ENCODE measurements around the gene MLLT10.
"Not testable (repeated sequence)": the region's sequence is repeated elsewhere in the genome, so short reads cannot be mapped to it uniquely, and the experiment has no call there.

The MLLT10 gene

GRCh38 chr10:21584834-21585530 lies 51.0 kb downstream of the MLLT10 start:
- no peak for DNase-seq (ENCODE audit: low read depth)

GRCh38 chr10:21587391-21587790 lies 53.4 kb downstream of the MLLT10 start:
- DNase-seq (ENCODE audit: low read depth) = no peak

- DNase-seq (ENCODE audit: low read depth) = not testable (repeated sequence)
Measured at GRCh38 chr10:21588159-21588558, 54.1 kb downstream of the MLLT10 start.

DNA sequence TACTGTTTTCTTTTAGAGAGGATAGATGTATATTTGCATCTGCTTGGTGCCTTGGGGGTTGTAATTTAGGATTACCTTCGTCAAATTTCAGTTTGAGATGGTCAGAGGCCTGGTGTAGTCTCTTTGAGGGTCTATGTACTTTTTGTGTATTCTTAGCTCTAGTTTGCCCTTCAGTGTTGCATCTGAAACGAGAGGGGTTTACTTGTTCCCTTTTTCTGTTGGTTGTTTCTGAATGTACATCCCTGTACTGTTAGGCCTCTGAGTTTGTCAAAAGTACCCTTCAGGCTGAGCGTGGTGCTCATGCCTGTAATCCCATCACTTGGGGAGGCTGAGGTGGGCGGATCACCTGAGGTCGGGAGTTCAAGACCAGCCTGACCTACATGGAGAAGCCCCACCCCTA lies 60.0 kb downstream of the MLLT10 start:
- DNase-seq (ENCODE audit: low read depth) = no peak

GRCh38 chr10:21599582-21599981 lies 65.5 kb downstream of the MLLT10 start:
- DNase-seq (ENCODE audit: low read depth) = no peak

- DNase-seq (ENCODE audit: low read depth) = no peak
Measured at GRCh38 chr10:21600804-21601433, 66.9 kb downstream of the MLLT10 start.

DNA sequence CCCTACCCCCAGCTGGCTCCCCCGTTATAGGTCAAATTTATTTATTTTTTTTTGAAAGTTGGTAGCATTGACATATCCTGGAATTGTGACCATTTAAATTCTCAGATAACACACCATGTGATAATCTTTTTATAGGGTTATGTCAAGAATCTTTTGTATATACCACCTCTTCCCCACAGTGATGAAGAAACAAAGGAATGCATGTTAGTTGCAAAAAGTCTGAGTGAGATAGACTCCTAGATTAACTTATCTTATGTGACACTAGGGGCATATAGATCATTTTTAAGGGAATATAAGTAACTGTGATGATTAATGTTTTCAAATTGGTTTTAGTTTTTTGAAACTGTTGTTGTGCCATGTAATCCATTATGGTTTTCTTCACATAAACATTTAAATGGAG lies 68.3 kb downstream of the MLLT10 start:
- DNase-seq (ENCODE audit: low read depth) = no peak

GRCh38 chr10:21603721-21604120 lies 69.7 kb downstream of the MLLT10 start:
- no peak for DNase-seq (ENCODE audit: low read depth)

- DNase-seq (ENCODE audit: low read depth) = no peak
Measured at GRCh38 chr10:21604651-21605050, 70.6 kb downstream of the MLLT10 start.

- DNase-seq (ENCODE audit: low read depth) = no peak
Measured at GRCh38 chr10:21607907-21608306, 73.9 kb downstream of the MLLT10 start.

DNA sequence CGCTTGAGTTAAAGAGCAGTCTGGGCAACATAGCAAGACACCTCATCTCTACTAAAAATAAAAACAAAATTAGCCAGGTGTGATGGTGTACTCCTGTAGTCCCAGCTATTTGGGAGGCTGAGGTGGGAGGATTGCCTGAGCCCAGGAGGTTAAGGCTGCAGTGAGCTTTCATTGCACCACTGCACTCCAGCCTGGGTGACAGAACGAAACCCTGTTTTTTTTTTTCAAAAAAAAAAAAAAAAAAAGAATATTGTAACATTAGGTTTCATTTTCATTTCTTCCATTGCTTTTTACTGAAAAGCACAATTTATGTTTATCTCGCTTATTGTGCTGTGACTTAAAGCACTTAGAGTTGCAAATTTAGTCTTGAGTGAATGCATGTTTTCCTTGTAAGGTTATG lies 80.0 kb downstream of the MLLT10 start:
- DNase-seq (ENCODE audit: low read depth) = no peak

DNA sequence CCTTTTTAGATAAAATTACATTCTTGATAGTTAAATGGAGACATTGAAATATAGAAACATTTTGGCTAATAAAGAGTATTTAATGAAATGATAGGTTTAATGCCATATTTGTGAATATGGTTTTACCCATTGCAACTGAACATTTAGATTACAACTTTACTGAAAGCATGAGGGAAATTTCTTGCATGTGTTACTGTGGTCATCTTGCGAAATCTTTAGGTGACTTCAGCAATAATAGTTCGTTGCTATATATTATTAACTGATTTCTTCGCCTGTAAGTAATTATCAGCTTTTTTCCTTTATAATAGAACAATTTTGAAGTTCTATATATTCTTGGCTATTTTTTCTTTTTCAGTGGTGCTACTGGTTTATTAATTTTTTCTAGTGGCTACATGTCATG lies 83.2 kb downstream of the MLLT10 start:
- DNase-seq (ENCODE audit: low read depth) = no peak

GRCh38 chr10:21623291-21623690 lies 89.3 kb downstream of the MLLT10 start:
- no peak for DNase-seq (ENCODE audit: low read depth)

GRCh38 chr10:21624421-21624820 lies 90.4 kb downstream of the MLLT10 start:
- DNase-seq (ENCODE audit: low read depth) = not testable (repeated sequence)

- no peak for DNase-seq (ENCODE audit: low read depth)
Measured at GRCh38 chr10:21624951-21625350, 90.9 kb downstream of the MLLT10 start.

GRCh38 chr10:21625623-21626229 lies 91.7 kb downstream of the MLLT10 start:
- DNase-seq (ENCODE audit: low read depth) = no peak

DNA sequence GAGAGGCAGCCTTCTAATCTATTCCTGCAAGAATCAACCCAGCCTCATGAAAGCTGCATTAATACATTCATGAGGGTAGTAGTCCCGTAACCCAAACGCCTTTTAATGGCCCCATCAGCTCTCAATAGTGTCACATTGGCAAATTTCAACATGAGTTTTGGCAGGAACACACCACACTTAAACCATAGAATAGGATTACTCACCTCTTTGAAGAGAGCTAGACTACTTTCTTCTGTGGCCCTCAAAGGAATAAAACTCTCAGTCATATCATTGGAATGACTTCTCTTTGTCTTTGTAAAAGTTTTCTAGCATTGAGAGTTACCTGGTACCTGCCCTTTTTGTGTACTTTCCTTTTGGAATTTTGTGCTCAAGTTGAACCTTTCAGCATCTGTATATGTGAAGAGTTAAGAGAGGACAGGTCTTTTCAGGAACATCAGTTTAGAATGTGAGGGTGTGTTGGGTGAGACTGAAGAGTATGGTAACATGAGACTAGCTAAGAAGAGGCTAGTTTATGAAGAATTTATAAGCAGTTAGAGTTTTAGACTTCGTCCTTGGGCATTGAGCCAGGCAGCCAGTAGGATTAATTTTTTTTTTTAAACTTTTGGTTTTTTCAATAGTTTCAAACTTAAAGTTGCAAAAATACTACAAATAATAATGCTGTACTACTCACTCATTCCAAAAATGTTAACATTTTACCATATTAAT lies 92.6 kb downstream of the MLLT10 start:
- no peak for DNase-seq (ENCODE audit: low read depth)

GRCh38 chr10:21627331-21627730 lies 93.3 kb downstream of the MLLT10 start:
- DNase-seq (ENCODE audit: low read depth) = no peak

DNA sequence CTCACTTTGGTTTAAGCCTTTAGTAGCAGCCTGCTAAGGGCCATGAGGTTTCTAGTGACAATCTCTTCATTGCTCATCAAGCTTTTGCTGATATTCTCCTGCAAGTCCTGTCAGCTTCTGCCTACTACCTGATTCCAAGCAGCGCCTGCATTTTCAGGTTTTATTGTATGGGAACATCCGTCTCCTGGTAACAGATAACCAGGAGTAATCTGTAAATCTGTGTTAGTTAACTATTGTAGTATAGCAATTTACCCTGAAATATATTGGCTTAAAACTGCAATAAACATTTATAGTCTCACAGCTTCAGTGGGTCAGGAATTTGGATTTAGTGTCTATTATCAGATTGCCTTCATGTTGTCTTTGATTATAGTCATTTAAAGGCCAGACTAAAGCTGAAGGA lies 94.0 kb downstream of the MLLT10 start:
- no peak for DNase-seq (ENCODE audit: low read depth)

- not testable (repeated sequence) for DNase-seq (ENCODE audit: low read depth)
Measured at GRCh38 chr10:21628645-21629044, 94.6 kb downstream of the MLLT10 start.

DNA sequence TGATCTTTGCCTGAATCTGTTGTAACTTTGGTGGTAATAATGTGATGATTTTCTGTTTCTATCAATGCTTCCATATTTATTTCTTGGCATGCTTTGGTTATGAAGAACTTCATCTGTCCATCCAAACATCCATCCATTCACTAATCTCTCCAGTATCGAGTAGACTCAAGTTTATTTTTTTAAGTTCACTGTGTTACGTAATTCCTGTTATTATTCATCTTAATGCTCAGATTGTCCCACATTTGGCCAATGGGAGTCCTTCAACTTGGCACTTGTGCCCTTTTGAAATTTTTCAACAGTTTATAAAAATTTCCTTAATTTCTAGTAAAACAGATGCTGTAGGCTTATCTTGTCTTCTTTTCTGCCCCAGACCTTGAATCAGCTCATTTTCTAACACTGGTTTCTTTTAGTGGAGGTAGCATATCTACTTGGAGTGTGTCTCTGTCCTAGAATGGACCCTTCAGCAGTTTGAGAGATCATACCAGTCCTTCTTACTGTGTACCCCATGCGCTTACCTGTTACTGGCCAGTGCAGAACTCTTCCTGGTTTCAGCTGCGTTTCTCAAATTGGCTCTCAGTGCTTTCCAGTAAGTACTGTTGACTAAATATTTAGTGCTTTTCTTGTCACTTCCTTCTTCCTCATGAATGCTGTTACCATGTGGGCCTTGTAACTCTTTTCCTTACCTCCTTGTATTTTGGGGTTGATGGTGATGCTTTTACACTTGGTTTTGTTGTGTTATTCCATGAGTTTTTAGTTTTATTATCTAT lies 100.8 kb downstream of the MLLT10 start:
- no peak for DNase-seq (ENCODE audit: low read depth)

DNA sequence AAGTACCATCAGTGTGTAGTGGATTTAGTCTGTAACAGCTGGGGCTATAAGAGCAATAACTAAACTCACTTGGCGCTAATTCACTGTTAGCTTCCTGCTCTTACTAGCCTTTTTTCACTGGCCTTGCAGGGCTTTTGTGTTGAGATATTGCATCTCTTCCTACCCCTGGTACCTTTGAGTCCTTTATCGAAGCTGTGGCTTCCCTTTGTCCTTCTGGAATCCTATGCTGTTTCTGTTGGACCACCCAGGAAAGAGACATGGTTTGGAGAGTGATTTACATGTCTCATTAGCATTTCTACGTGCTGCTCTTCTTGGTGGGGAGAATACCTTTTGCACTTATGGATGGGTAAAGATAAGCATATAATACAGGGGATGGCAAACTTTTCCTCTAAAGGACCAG lies 103.8 kb downstream of the MLLT10 start:
- no peak for DNase-seq (ENCODE audit: low read depth)
